ENCODE measurements around the gene MCRIP1. TPM values are rescaled to one million over a fixed set of nuclear protein-coding genes. Genes with fewer than 3 reads are reported as not detected.

MCRIP1 gene
- polyA plus RNA-seq, 1 of the 3 experiments (the other 2 are of a cell fraction) = 156 TPM

DNA sequence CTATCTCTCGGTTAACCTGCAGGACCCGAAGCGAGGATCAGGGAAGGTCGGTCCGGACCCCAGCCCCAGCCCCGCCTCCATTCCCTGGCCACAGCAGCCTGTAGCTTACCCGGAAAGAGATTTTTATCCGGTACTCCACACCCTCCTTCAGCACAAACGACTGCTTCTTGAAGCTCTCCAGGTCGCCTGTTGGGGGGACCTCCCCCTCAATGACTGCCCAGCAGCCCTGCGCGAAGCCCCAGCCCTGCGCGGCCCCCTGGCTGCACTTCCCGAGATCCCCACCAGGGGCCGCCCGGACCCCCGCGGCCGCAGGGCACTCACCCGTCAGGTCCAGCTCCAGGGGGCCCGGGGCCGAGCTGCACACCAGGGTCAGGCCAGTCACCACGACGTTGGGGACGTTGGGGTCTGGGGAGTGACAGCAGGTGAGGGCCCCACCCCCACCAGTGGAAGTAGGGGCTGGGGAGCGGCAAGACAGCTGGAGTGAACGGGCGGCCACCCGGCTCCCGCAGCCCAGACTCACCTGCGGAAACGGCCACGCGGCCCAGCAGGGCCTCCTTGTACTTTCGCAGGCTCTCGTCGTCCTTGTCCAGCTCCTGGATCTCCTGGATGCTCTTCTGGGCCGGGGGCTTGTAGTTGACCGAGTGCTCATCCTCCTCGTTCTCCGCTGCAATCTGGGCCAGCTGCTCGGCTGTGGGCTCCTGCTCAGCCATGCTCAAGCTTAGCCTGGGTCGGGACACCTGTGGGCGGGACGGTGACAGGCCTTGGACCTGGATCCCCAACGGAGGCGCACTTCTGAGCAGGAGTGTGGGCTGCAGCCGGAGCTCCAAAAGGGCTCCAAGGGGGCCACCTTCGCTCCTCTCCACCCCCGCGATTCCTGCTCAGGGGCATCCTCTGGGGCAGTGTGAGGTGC is 36.4 kb upstream of the MCRIP1 start:
- peaks cover 27 to 37% of the 10 kb centered on the region in 2 experiments for H3K36me3 ChIP-seq (replicated peaks in 1 of 2; ENCODE audit: control insufficient read depth in 1 of 2, insufficient read depth in 2 of 2, low read length in 1 of 2)
- no peak overlapping the region for H2AFZ ChIP-seq (ENCODE audit: low read depth)
- peaks cover 65% of the 10 kb centered on the region for H3K79me2 ChIP-seq (ENCODE audit: insufficient read depth)
- no peak for TF ChIP-seq EP300 (IDR thresholded peaks at IDR 0.05; ENCODE audit: borderline replicate concordance in 1 of 2, low read depth in 1 of 2, low read length in 1 of 2)
- TF ChIP-seq, protein P1, sequence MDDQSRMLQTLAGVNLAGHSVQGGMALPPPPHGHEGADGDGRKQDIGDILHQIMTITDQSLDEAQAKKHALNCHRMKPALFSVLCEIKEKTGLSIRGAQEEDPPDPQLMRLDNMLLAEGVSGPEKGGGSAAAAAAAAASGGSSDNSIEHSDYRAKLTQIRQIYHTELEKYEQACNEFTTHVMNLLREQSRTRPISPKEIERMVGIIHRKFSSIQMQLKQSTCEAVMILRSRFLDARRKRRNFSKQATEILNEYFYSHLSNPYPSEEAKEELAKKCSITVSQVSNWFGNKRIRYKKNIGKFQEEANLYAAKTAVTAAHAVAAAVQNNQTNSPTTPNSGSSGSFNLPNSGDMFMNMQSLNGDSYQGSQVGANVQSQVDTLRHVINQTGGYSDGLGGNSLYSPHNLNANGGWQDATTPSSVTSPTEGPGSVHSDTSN (IDR thresholded peaks at IDR 0.05) = peak; percentile 4; the same call in 1 of the 2 replicates
- TF ChIP-seq TCF12 (IDR thresholded peaks at IDR 0.05) = no peak
- peak; percentile 8; the same call in 1 of the 2 replicates for TF ChIP-seq JUND (IDR thresholded peaks at IDR 0.05)
- no peak for TF ChIP-seq CHD2 (IDR thresholded peaks at IDR 0.05; ENCODE audit: low read length, partially characterized antibody)
- TF ChIP-seq, protein P2, sequence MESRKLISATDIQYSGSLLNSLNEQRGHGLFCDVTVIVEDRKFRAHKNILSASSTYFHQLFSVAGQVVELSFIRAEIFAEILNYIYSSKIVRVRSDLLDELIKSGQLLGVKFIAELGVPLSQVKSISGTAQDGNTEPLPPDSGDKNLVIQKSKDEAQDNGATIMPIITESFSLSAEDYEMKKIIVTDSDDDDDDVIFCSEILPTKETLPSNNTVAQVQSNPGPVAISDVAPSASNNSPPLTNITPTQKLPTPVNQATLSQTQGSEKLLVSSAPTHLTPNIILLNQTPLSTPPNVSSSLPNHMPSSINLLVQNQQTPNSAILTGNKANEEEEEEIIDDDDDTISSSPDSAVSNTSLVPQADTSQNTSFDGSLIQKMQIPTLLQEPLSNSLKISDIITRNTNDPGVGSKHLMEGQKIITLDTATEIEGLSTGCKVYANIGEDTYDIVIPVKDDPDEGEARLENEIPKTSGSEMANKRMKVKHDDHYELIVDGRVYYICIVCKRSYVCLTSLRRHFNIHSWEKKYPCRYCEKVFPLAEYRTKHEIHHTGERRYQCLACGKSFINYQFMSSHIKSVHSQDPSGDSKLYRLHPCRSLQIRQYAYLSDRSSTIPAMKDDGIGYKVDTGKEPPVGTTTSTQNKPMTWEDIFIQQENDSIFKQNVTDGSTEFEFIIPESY (IDR thresholded peaks at IDR 0.05; ENCODE audit: borderline replicate concordance, low read depth) = no peak; the same call in 1 of the 2 replicates
- TF ChIP-seq, protein P3, sequence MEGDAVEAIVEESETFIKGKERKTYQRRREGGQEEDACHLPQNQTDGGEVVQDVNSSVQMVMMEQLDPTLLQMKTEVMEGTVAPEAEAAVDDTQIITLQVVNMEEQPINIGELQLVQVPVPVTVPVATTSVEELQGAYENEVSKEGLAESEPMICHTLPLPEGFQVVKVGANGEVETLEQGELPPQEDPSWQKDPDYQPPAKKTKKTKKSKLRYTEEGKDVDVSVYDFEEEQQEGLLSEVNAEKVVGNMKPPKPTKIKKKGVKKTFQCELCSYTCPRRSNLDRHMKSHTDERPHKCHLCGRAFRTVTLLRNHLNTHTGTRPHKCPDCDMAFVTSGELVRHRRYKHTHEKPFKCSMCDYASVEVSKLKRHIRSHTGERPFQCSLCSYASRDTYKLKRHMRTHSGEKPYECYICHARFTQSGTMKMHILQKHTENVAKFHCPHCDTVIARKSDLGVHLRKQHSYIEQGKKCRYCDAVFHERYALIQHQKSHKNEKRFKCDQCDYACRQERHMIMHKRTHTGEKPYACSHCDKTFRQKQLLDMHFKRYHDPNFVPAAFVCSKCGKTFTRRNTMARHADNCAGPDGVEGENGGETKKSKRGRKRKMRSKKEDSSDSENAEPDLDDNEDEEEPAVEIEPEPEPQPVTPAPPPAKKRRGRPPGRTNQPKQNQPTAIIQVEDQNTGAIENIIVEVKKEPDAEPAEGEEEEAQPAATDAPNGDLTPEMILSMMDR (IDR thresholded peaks at IDR 0.05) = peak; percentile 98
- peak; percentile 39; the same call in 1 of the 2 replicates for TF ChIP-seq NRF1 (IDR thresholded peaks at IDR 0.05; ENCODE audit: low read depth, low read length)
- peak; percentile 12; the same call in 1 of the 2 replicates for TF ChIP-seq POLR2AphosphoS5 (IDR thresholded peaks at IDR 0.05; ENCODE audit: low read depth, low read length)
- TF ChIP-seq RAD21 (IDR thresholded peaks at IDR 0.05; ENCODE audit: low read length) = peak; percentile 35
- no peak for TF ChIP-seq TAF1 (IDR thresholded peaks at IDR 0.05; ENCODE audit: borderline replicate concordance, low read depth, low read length)
- TF ChIP-seq SIN3A (IDR thresholded peaks at IDR 0.05; ENCODE audit: borderline replicate concordance, low read depth, low read length) = peak; percentile 26; the same call in 1 of the 2 replicates
- TF ChIP-seq, protein P4, sequence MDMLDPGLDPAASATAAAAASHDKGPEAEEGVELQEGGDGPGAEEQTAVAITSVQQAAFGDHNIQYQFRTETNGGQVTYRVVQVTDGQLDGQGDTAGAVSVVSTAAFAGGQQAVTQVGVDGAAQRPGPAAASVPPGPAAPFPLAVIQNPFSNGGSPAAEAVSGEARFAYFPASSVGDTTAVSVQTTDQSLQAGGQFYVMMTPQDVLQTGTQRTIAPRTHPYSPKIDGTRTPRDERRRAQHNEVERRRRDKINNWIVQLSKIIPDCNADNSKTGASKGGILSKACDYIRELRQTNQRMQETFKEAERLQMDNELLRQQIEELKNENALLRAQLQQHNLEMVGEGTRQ (IDR thresholded peaks at IDR 0.05; ENCODE audit: borderline replicate concordance, low read depth, low read length) = no peak
- no peak for TF ChIP-seq GATA2 (CRISPR knock-in tag; IDR thresholded peaks at IDR 0.05)
- no peak for TF ChIP-seq ELF1 (IDR thresholded peaks at IDR 0.05)
- TF ChIP-seq SMC3 (IDR thresholded peaks at IDR 0.05; ENCODE audit: low read depth, low read length) = peak; percentile 33
- no peak for TF ChIP-seq FOXM1 (IDR thresholded peaks at IDR 0.05; ENCODE audit: low read depth)
- H3K9me2 ChIP-seq = no peaks in the 10 kb centered on the region
- ChIA-PET POLR2A (interaction anchor here (0.6 to 2.5 kb wide), 18 partner anchors 8 to 362 kb away, joined by 3 to 16 read pairs (median 3); partner anchors contain the start of genes ALYREF, ANAPC11, ARL16 and HGS), CTCF (interaction anchor here (0.6 to 6.9 kb wide), 63 partner anchors 9 to 229 kb away, joined by 3 to 54 read pairs (median 6); partner anchors contain the start of genes ALYREF, ANAPC11, CENPX and DCXR)
- H3K4me3 ChIP-seq (ENCODE audit: low read depth in 2 of 2, low read length in 1 of 2) = peak overlapping the region; percentile 83 to 97
- H3K9me3 ChIP-seq = no peaks in the 10 kb centered on the region
- no peaks in the 10 kb centered on the region for H3K27me3 ChIP-seq (ENCODE audit: insufficient read depth)
- peak overlapping the region; percentile 98 for H3K9ac ChIP-seq
- 15% methylated on average over 37 of the region's 52 CpGs for WGBS (ENCODE audit: low lambda C conversion rate)
- H3K27ac ChIP-seq (ENCODE audit: low read depth in 2 of 2, low read length in 1 of 2) = peak overlapping the region; percentile 86 to 95
- peak; percentile 96 for DNase-seq
- H3K4me2 ChIP-seq = peak overlapping the region; percentile 99
- H4K20me1 ChIP-seq (ENCODE audit: insufficient read depth) = peaks cover 46% of the 10 kb centered on the region
- H3K4me1 ChIP-seq (ENCODE audit: control insufficient read depth in 1 of 2, insufficient read depth in 2 of 2, low read depth in 1 of 2, low read length in 1 of 2) = peaks cover 24 to 51% of the 10 kb centered on the region in 2 experiments; a peak in 3 of 4 replicates
- H3F3A ChIP-seq (replicated peaks; ENCODE audit: insufficient read depth) = peaks cover 72% of the 10 kb centered on the region
